ENCODE measurements around the gene PTCHD1. TPM values are rescaled to one million over a fixed set of nuclear protein-coding genes. Genes with fewer than 3 reads are reported as not detected.

The PTCHD1 gene
- total RNA-seq, 1 experiment from 2014 or later, result 1.4 TPM

GRCh38 chrX:23334521-23334847 lies 165 bp upstream of the PTCHD1 start:
- DNase-seq (ENCODE audit: low read depth, low spot score) (no peak), ATAC-seq (peak; percentile 20; the same call in 1 of the 2 replicates)
- CTCF ChIA-PET, result interaction anchor here (0.6 kb wide), 1 partner anchor 1336 kb away, joined by 3 read pairs; no protein-coding TSS in a partner anchor
- Histone ChIP-seq H3K27ac (ENCODE audit: low read length) (no peak overlapping the region), H3K27me3 (ENCODE audit: control insufficient read depth, insufficient read depth, low read length) (no peaks in the 10 kb centered on the region; the same call in 1 of the 2 replicates), H3K9me3 (ENCODE audit: control insufficient read depth, insufficient read depth, low read depth, low read length) (no peaks in the 10 kb centered on the region), H3K36me3 (ENCODE audit: control insufficient read depth, insufficient read depth, low read length) (no peaks in the 10 kb centered on the region), H3K4me1 (ENCODE audit: control insufficient read depth, insufficient read depth, low read length) (no peaks in the 10 kb centered on the region), H3K4me3 (ENCODE audit: low read depth in 2 of 2, low read length in 2 of 2) (peak overlapping the region in 1 of 2 experiments; percentile 31; a peak in 3 of 4 replicates)
- BruUV-seq (replicated peaks), result no TSS peak
- POLR2A ChIA-PET, result no interaction called here
- in situ Hi-C loops (cut with HindIII; ENCODE audit: low pct_unique_long_range_greater_than_20kb, low sequenced_read_pairs), result no loop called here
- intact Hi-C loops (cut with micrococcal nuclease; ENCODE audit: unreplicated experiment), result no loop called here
- TF ChIP-seq CTCF (IDR thresholded peaks at IDR 0.05) (no peak), SIN3A (IDR thresholded peaks at IDR 0.05; ENCODE audit: borderline replicate concordance, insufficient read depth, low read depth, low read length) (no peak), TCF7L2 (IDR thresholded peaks at IDR 0.05; ENCODE audit: low read depth, low read length) (no peak), POLR2AphosphoS5 (IDR thresholded peaks at IDR 0.05; ENCODE audit: low read depth, low read length) (no peak), REST (IDR thresholded peaks at IDR 0.05; ENCODE audit: insufficient read depth in 1 of 2, low read depth in 2 of 2, low read length in 1 of 2) (no peak)

- H3K36me3 ChIP-seq (ENCODE audit: control insufficient read depth, insufficient read depth, low read length), result no peaks in the 10 kb centered on the region
- ChIA-PET POLR2A (no interaction called here), CTCF (no interaction called here)
- TF ChIP-seq SIN3A (IDR thresholded peaks at IDR 0.05; ENCODE audit: borderline replicate concordance, insufficient read depth, low read depth, low read length) (no peak), TCF7L2 (IDR thresholded peaks at IDR 0.05; ENCODE audit: low read depth, low read length) (no peak), REST (IDR thresholded peaks at IDR 0.05; ENCODE audit: insufficient read depth in 1 of 2, low read depth in 2 of 2, low read length in 1 of 2) (no peak), CTCF (IDR thresholded peaks at IDR 0.05) (no peak), POLR2AphosphoS5 (IDR thresholded peaks at IDR 0.05; ENCODE audit: low read depth, low read length) (no peak)
- H3K27ac ChIP-seq (ENCODE audit: low read length), result no peak overlapping the region
- ATAC-seq (no peak), DNase-seq (ENCODE audit: low read depth, low spot score) (no peak)
- no peaks in the 10 kb centered on the region for H3K4me1 ChIP-seq (ENCODE audit: control insufficient read depth, insufficient read depth, low read length)
- intact Hi-C loops (cut with micrococcal nuclease; ENCODE audit: unreplicated experiment), result no loop called here
- no peaks in the 10 kb centered on the region; the same call in 1 of the 2 replicates for H3K27me3 ChIP-seq (ENCODE audit: control insufficient read depth, insufficient read depth, low read length)
- no peaks in the 10 kb centered on the region for H3K9me3 ChIP-seq (ENCODE audit: control insufficient read depth, insufficient read depth, low read depth, low read length)
- no peak overlapping the region for H3K4me3 ChIP-seq (ENCODE audit: low read depth in 2 of 2, low read length in 2 of 2)
- in situ Hi-C loops (cut with HindIII; ENCODE audit: low pct_unique_long_range_greater_than_20kb, low sequenced_read_pairs), result no loop called here
- no TSS peak for BruUV-seq (replicated peaks)
Measured at GRCh38 chrX:23338334-23338733, 3.7 kb downstream of the PTCHD1 start.

Measured in Panc1 (cell line).